BJ (cell line): ENCODE measurements around the gene PIK3C2B. TPM values are rescaled to one million over a fixed set of nuclear protein-coding genes. Genes with fewer than 3 reads are reported as not detected.
A peak's percentile ranks its signal among the peaks of the same experiment; 100 is the strongest.
"Not testable (repeated sequence)": the region's sequence is repeated elsewhere in the genome, so short reads cannot be mapped to it uniquely, and the experiment has no call there.

Experiments
- CTCF ChIA-PET: fragments of 350-600 bp; formaldehyde crosslinking; extraction: SDS; loops from one replicate; lab custom pipeline; 2021; ENCODE audit warnings: antibody characterized with exemption, inconsistent platforms; lab: Yijun Ruan, JAX
- POLR2A ChIA-PET: fragments of 300-600 bp; sonication (Branson Sonifier 250); formaldehyde crosslinking; extraction: SDS; loops from one replicate; lab custom pipeline; 2021; ENCODE audit warnings: antibody characterized with exemption; lab: Charles Lee
- DNase-seq: peaks from one replicate; pipeline ENCODE4 v3.0.0-alpha.2; 2011; ENCODE audit warnings: low read depth
- H3K27me3 ChIP-seq: 2 replicates; pipeline ENCODE4 v1.6.0; 2011; ENCODE audit warnings: low read length; ENCODE audit not compliant: control insufficient read depth, insufficient read depth
- H3K36me3 ChIP-seq: 2 replicates; pipeline ENCODE4 v1.5.1; 2011; ENCODE audit warnings: low read length; ENCODE audit not compliant: control insufficient read depth, insufficient read depth
- H3K4me3 ChIP-seq: 2 replicates; pipeline ENCODE4 v1.5.1; 2011; ENCODE audit warnings: low read depth, mild to moderate bottlenecking, control low read depth, low read length
- CTCF ChIP-seq: IDR thresholded peaks from 2 replicates; pipeline ENCODE4 v1.5.1; 2011; ENCODE audit warnings: low read depth, mild to moderate bottlenecking, control low read depth, inconsistent platforms, low read length, moderate library complexity; ENCODE audit not compliant: insufficient read depth
- polyA plus RNA-seq: library from polyadenylated mRNA; depleted of rRNA; stranded (reverse); fragments of >200 nt; gene quantifications from 2 replicates; pipeline ENCODE4 v1.2.3, GENCODE V29; 2011

The PIK3C2B gene
- polyA plus RNA-seq, 1 experiment: 7.9 TPM

GRCh38 chr1:204520834-204521709, 26.5 kb upstream of the PIK3C2B start:
- Histone ChIP-seq H3K27me3 (no peaks in the 10 kb centered on the region), H3K4me3 (no peak overlapping the region), H3K36me3 (peaks cover 8% of the 10 kb centered on the region)
- no peak for TF ChIP-seq CTCF
- DNase-seq: no peak
- CTCF ChIA-PET: interaction anchor here (0.7 to 1.0 kb wide), 2 partner anchors 286 kb away, joined by 3 read pairs; no protein-coding TSS in a partner anchor
- POLR2A ChIA-PET: no interaction called here

GRCh38 chr1:204517382-204517781, 22.8 kb upstream of the PIK3C2B start:
- CTCF ChIA-PET: interaction anchor here (0.6 to 1.1 kb wide), 3 partner anchors 11 to 807 kb away, joined by 3 to 4 read pairs (median 4); no protein-coding TSS in a partner anchor
- H3K4me3 ChIP-seq: peak overlapping the region; percentile 74
- DNase-seq, H3K36me3 ChIP-seq, H3K27me3 ChIP-seq, POLR2A ChIA-PET: not testable (repeated sequence)

DNA sequence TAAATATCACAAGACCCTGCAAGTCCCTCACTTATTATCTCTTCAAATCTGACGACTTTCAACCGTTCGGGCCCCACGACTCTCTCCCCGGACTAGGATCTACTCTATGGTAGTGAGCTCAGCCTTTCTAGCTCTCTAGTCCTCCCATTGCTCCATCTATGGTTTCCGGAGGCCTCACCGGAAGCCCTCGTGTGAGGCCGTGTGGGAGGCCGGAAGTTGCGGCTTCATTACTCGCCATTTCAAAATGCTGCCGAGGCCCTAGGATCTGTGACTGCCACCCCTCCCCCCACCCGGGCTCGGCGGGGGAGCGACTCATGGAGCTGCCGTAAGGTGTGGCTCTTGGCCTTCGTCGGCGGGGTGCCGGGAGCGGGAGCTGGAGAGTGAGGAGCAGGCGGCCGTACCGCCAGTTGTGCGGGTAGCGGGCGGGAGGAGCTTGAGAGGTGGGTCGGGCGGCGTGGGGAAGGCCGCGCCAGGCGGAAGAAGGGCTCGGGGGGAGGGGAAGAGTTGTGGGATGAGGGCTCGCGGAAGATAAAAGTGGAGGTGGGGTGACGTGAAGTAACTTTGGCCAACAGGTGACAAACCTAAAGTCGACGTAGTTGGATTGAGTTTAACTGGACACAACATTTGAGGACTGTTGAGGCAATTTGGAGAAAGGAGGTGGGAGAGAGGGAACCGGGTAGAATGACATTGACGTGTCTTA, 21.7 kb upstream of the PIK3C2B start, which contains the start of gene MDM4:
MDM4 (plus strand) TSS at position 227 of the 700 bp plus-strand sequence. CDS start 9,113 bp downstream, outside the sequence.
- Histone ChIP-seq H3K27me3 (no peaks in the 10 kb centered on the region), H3K4me3 (peak within 1 kb of the TSS; percentile 74), H3K36me3 (peaks cover 2% of the 10 kb centered on the region; the same call in 1 of the 2 replicates)
- POLR2A ChIA-PET: interaction anchor here (0.6 to 1.4 kb wide), 2 partner anchors 9 to 436 kb away, joined by 7 to 9 read pairs; no protein-coding TSS in a partner anchor
- CTCF ChIA-PET: interaction anchor here (0.6 to 1.4 kb wide), 5 partner anchors 9 to 808 kb away, joined by 3 to 5 read pairs (median 4); no protein-coding TSS in a partner anchor
- peak; percentile 71 for DNase-seq
- TF ChIP-seq CTCF: no peak

- peaks cover 2% of the 10 kb centered on the region; the same call in 1 of the 2 replicates for H3K36me3 ChIP-seq
- no peak for TF ChIP-seq CTCF
- H3K27me3 ChIP-seq: no peaks in the 10 kb centered on the region
- ChIA-PET CTCF (interaction anchor here (0.6 to 2.3 kb wide), 8 partner anchors 12 to 292 kb away, joined by 3 to 6 read pairs (median 3); no protein-coding TSS in a partner anchor), POLR2A (interaction anchor here (0.6 kb wide), 1 partner anchor 599 kb away, joined by 3 read pairs; no protein-coding TSS in a partner anchor)
- no peak for DNase-seq
- no peak overlapping the region for H3K4me3 ChIP-seq
Measured at GRCh38 chr1:204514828-204515227, 20.2 kb upstream of the PIK3C2B start.

DNA sequence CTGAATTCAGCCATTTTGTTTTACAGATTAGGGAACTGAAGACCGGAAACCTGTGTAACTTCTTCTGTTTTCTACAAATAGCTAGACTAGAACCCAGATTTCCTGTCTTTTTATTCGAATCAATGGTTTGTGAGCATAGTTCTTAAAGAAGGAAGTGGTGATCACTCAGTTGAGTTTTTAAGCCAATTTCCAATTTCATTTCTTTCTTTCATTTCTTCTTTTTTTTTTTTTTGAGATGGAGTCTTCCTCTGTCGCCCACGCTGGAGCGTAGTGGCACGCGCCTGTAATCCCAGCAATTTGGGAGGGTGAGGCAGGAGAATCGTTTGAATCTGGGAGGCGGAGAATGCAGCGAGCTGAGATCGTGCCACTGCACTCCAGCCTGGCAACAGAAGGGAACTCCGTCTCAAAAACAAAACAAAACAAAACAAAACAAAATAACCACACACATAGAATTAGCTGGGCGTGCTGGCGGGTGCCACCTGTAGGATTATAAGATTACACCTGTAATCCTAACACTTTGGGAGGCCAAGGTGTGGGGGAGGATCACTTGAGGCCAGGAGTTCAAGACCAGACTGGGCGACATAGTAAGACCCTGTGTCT, 18.6 kb upstream of the PIK3C2B start:
- Histone ChIP-seq H3K4me3 (no peak overlapping the region), H3K27me3 (no peaks in the 10 kb centered on the region), H3K36me3 (peaks cover 2% of the 10 kb centered on the region; the same call in 1 of the 2 replicates)
- POLR2A ChIA-PET: no interaction called here
- CTCF ChIA-PET: interaction anchor here (2.3 kb wide), 1 partner anchor 294 kb away, joined by 6 read pairs; no protein-coding TSS in a partner anchor
- TF ChIP-seq CTCF: no peak
- DNase-seq: no peak
